HepG2 (cell line): ENCODE results near the gene JPH4. TPM values are rescaled to one million over a fixed set of nuclear protein-coding genes. Genes with fewer than 3 reads are reported as not detected.

Experiments used
- GTF2F1 ChIP-seq: fragments of 150-350 bp; IDR thresholded peaks from 2 replicates; pipeline ENCODE4 v1.6.1; 2014; ENCODE audit warnings: low read length
- KDM5A ChIP-seq: fragments of 200-600 bp; sonication (generic); IDR thresholded peaks from 2 replicates; pipeline ENCODE4 v1.7.0; 2018; ENCODE audit warnings: antibody characterized with exemption, mild to moderate bottlenecking, low read length, borderline replicate concordance
- MAX ChIP-seq: IDR thresholded peaks from 2 replicates; pipeline ENCODE4 v1.6.1; 2012; ENCODE audit warnings: inconsistent platforms
- MLLT10 ChIP-seq: sonication (generic); formaldehyde crosslinking; IDR thresholded peaks from 2 replicates; pipeline ENCODE4 v1.4.0; 2020; ENCODE audit warnings: missing genetic modification reagents
- NFATC3 ChIP-seq: sonication (generic); formaldehyde crosslinking; IDR thresholded peaks from 2 replicates; pipeline ENCODE4 v1.5.1; 2020; ENCODE audit warnings: mild to moderate bottlenecking, missing genetic modification reagents
- PHF20 ChIP-seq: sonication (generic); formaldehyde crosslinking; IDR thresholded peaks from 2 replicates; pipeline ENCODE4 v1.5.0; 2020; ENCODE audit warnings: mild to moderate bottlenecking, missing genetic modification reagents
- SRSF9 ChIP-seq: fragments of 200-400 bp; formaldehyde crosslinking; IDR thresholded peaks from 2 replicates; pipeline ENCODE4 v1.6.1; 2018; ENCODE audit warnings: borderline replicate concordance, mild to moderate bottlenecking, low read depth, low read length; ENCODE audit not compliant: insufficient read depth, poor library complexity, severe bottlenecking
- STAG1 ChIP-seq: sonication (generic); formaldehyde crosslinking; IDR thresholded peaks from 2 replicates; pipeline ENCODE4 v1.4.0; 2020; ENCODE audit warnings: missing genetic modification reagents
- U2AF1 ChIP-seq: fragments of 200-400 bp; formaldehyde crosslinking; optimal IDR thresholded peaks from 2 replicates; pipeline ENCODE3; 2017; ENCODE audit warnings: mild to moderate bottlenecking, low read depth, low read length
- ZFP41 ChIP-seq: sonication (generic); formaldehyde crosslinking; IDR thresholded peaks from 2 replicates; pipeline ENCODE4 v1.4.0; 2020; ENCODE audit warnings: mild to moderate bottlenecking, missing genetic modification reagents, borderline replicate concordance
- ZNF501 ChIP-seq: sonication (generic); formaldehyde crosslinking; IDR thresholded peaks from 2 replicates; pipeline ENCODE4 v1.5.1; 2020; ENCODE audit warnings: mild to moderate bottlenecking, moderate library complexity, missing genetic modification reagents
- ZNF510 ChIP-seq: sonication (generic); formaldehyde crosslinking; IDR thresholded peaks from 2 replicates; pipeline ENCODE4 v1.4.0; 2020; ENCODE audit warnings: low read depth, mild to moderate bottlenecking, missing genetic modification reagents
- ZNF660 ChIP-seq: sonication (generic); formaldehyde crosslinking; IDR thresholded peaks from 2 replicates; pipeline ENCODE4 v1.5.1; 2020; ENCODE audit warnings: mild to moderate bottlenecking, low read depth, missing genetic modification reagents, borderline replicate concordance
- ZSCAN21 ChIP-seq: sonication (generic); formaldehyde crosslinking; IDR thresholded peaks from 2 replicates; pipeline ENCODE4 v1.8.0; 2022; ENCODE audit warnings: mild to moderate bottlenecking, missing genetic modification reagents, moderate library complexity, borderline replicate concordance
- polyA plus RNA-seq, 8 experiments: library from polyadenylated mRNA; depleted of rRNA in 3 of 8; stranded (reverse) in 7 of 8; unstranded in 1 of 8; fragments of >200 nt; fragmentation: Illumina TruSeq in 4 of 8; extraction: Trizol in 4 of 8; gene quantifications; 2 replicates each; pipeline versions ENCODE4 v1.2.1 to v1.2.3, GENCODE V29; 2011 to 2016; ENCODE audit warnings: low read depth in 4 of 8, missing spikeins in 1 of 8, mixed read lengths in 1 of 8; ENCODE audit not compliant: insufficient read depth in 1 of 8
- total RNA-seq, 5 experiments: library from RNA; depleted of rRNA; stranded (reverse); fragments of >200 nt; fragmentation: Illumina TruSeq; extraction: Trizol; gene quantifications; 2 replicates each; pipeline ENCODE4 v1.2.3, GENCODE V29; 2016; ENCODE audit warnings: low read depth in 1 of 5
- TF ChIP-seq, protein P1 (sequence below): sonication (generic); formaldehyde crosslinking; IDR thresholded peaks from 2 replicates; pipeline ENCODE4 v1.5.1; 2020; ENCODE audit warnings: missing genetic modification reagents, mild to moderate bottlenecking, borderline replicate concordance
- TF ChIP-seq, protein P2 (sequence below): sonication (generic); formaldehyde crosslinking; conservative IDR thresholded peaks from 2 replicates; pipeline ENCODE4 v1.4.0; 2020; ENCODE audit warnings: mild to moderate bottlenecking, missing genetic modification reagents, moderate library complexity
- TF ChIP-seq, protein P3 (sequence below), 2 experiments: fragments of 450-650 bp in 1 of 2; sonication (generic) in 1 of 2; formaldehyde crosslinking; IDR thresholded peaks; 2 replicates each; pipeline versions ENCODE4 v1.5.0 to v1.8.0; 2020 to 2022; ENCODE audit warnings: mild to moderate bottlenecking in 1 of 2, missing genetic modification reagents in 1 of 2
- TF ChIP-seq, protein P4 (sequence below): sonication (generic); formaldehyde crosslinking; IDR thresholded peaks from 2 replicates; pipeline ENCODE4 v1.5.0; 2020; ENCODE audit warnings: missing genetic modification reagents
- TF ChIP-seq, protein P5 (sequence below): IDR thresholded peaks from 2 replicates; pipeline ENCODE4 v1.6.1; 2016

Gene JPH4
- total and polyA plus RNA-seq, 2 of the 13 experiments (the other 11 are each of a cell fraction or from before 2014, with no cell fraction given), result 0.08 to 0.22 TPM

DNA sequence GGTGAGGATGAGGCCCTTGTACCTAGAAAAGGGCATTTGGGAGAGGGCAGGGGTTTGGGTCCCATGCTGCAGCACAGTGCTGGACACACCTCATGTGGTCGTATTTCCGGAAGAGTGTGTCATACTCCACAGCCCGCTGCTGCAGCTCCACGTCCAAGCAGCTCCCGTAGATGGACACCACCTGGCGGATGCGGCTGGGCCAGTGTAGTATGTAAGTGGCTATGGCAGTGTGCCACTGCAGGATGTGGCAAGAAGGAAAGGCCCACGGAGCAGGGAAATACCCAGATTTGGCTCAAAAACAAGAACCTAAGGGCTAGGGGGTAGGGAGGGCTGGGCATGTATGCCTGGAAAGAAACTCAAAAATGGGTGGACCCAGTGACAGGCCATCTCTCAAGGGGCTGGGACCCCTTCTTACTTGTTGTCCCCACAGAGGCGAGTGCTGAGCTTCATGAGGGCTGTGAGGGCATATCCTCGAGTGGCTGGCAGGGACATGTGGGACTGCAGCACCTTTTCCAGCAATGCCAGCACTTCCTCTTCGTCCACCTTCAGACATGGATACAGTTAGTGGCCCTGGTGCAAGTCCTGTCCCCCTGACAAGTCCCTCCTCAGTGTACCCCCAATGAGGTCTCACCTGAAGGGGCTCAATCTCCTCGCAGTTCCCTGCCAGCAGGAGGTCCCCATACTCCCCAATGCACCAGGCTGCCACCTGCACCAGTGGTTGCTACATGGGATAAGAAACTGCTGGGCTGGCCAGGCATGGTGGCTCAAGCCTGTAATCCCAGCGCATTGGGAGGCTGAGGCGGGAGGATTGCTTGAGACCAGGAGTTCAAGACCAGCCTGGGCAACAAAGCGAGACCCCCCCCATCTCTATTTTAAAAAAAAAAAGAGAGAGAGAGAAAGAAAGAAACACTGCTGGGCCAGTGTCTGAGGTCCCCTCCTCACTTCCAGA is 16.4 kb downstream of the JPH4 start (continued):
- TF ChIP-seq SRSF9 (no peak), NFATC3 (no peak), U2AF1 (no peak), ZNF501 (CRISPR knock-in tag) (peak; percentile 76; the same call in 1 of the 2 replicates), KDM5A (no peak), MAX (no peak), PHF20 (CRISPR knock-in tag) (no peak), ZNF510 (CRISPR knock-in tag) (no peak), ZNF660 (CRISPR knock-in tag) (no peak), STAG1 (CRISPR knock-in tag) (no peak), ZSCAN21 (CRISPR knock-in tag) (no peak), ZFP41 (peak; percentile 62; the same call in 1 of the 2 replicates), MLLT10 (CRISPR knock-in tag) (no peak), GTF2F1 (no peak)
- TF ChIP-seq, protein P1, sequence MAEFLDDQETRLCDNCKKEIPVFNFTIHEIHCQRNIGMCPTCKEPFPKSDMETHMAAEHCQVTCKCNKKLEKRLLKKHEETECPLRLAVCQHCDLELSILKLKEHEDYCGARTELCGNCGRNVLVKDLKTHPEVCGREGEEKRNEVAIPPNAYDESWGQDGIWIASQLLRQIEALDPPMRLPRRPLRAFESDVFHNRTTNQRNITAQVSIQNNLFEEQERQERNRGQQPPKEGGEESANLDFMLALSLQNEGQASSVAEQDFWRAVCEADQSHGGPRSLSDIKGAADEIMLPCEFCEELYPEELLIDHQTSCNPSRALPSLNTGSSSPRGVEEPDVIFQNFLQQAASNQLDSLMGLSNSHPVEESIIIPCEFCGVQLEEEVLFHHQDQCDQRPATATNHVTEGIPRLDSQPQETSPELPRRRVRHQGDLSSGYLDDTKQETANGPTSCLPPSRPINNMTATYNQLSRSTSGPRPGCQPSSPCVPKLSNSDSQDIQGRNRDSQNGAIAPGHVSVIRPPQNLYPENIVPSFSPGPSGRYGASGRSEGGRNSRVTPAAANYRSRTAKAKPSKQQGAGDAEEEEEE (CRISPR knock-in tag), result no peak
- TF ChIP-seq, protein P2, sequence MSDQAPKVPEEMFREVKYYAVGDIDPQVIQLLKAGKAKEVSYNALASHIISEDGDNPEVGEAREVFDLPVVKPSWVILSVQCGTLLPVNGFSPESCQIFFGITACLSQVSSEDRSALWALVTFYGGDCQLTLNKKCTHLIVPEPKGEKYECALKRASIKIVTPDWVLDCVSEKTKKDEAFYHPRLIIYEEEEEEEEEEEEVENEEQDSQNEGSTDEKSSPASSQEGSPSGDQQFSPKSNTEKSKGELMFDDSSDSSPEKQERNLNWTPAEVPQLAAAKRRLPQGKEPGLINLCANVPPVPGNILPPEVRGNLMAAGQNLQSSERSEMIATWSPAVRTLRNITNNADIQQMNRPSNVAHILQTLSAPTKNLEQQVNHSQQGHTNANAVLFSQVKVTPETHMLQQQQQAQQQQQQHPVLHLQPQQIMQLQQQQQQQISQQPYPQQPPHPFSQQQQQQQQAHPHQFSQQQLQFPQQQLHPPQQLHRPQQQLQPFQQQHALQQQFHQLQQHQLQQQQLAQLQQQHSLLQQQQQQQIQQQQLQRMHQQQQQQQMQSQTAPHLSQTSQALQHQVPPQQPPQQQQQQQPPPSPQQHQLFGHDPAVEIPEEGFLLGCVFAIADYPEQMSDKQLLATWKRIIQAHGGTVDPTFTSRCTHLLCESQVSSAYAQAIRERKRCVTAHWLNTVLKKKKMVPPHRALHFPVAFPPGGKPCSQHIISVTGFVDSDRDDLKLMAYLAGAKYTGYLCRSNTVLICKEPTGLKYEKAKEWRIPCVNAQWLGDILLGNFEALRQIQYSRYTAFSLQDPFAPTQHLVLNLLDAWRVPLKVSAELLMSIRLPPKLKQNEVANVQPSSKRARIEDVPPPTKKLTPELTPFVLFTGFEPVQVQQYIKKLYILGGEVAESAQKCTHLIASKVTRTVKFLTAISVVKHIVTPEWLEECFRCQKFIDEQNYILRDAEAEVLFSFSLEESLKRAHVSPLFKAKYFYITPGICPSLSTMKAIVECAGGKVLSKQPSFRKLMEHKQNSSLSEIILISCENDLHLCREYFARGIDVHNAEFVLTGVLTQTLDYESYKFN (CRISPR knock-in tag), result 0 out of 2 replicates have a peak, but pooled peaks have one; percentile 38
- TF ChIP-seq, protein P3, sequence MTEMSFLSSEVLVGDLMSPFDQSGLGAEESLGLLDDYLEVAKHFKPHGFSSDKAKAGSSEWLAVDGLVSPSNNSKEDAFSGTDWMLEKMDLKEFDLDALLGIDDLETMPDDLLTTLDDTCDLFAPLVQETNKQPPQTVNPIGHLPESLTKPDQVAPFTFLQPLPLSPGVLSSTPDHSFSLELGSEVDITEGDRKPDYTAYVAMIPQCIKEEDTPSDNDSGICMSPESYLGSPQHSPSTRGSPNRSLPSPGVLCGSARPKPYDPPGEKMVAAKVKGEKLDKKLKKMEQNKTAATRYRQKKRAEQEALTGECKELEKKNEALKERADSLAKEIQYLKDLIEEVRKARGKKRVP (CRISPR knock-in tag; IDR thresholded peaks at IDR 0.05), result no peak
- TF ChIP-seq, protein P4, sequence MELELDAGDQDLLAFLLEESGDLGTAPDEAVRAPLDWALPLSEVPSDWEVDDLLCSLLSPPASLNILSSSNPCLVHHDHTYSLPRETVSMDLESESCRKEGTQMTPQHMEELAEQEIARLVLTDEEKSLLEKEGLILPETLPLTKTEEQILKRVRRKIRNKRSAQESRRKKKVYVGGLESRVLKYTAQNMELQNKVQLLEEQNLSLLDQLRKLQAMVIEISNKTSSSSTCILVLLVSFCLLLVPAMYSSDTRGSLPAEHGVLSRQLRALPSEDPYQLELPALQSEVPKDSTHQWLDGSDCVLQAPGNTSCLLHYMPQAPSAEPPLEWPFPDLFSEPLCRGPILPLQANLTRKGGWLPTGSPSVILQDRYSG, result no peak
- TF ChIP-seq, protein P5, sequence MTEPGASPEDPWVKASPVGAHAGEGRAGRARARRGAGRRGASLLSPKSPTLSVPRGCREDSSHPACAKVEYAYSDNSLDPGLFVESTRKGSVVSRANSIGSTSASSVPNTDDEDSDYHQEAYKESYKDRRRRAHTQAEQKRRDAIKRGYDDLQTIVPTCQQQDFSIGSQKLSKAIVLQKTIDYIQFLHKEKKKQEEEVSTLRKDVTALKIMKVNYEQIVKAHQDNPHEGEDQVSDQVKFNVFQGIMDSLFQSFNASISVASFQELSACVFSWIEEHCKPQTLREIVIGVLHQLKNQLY (CRISPR knock-in tag), result no peak
